GF-D8 (cell line): Measurements from ENCODE around the gene WDFY3.

Experiments
- DNase-seq: peaks from one replicate; lab custom pipeline; 2025; lab: John Stamatoyannopoulos, UW

WDFY3 gene, protein sequence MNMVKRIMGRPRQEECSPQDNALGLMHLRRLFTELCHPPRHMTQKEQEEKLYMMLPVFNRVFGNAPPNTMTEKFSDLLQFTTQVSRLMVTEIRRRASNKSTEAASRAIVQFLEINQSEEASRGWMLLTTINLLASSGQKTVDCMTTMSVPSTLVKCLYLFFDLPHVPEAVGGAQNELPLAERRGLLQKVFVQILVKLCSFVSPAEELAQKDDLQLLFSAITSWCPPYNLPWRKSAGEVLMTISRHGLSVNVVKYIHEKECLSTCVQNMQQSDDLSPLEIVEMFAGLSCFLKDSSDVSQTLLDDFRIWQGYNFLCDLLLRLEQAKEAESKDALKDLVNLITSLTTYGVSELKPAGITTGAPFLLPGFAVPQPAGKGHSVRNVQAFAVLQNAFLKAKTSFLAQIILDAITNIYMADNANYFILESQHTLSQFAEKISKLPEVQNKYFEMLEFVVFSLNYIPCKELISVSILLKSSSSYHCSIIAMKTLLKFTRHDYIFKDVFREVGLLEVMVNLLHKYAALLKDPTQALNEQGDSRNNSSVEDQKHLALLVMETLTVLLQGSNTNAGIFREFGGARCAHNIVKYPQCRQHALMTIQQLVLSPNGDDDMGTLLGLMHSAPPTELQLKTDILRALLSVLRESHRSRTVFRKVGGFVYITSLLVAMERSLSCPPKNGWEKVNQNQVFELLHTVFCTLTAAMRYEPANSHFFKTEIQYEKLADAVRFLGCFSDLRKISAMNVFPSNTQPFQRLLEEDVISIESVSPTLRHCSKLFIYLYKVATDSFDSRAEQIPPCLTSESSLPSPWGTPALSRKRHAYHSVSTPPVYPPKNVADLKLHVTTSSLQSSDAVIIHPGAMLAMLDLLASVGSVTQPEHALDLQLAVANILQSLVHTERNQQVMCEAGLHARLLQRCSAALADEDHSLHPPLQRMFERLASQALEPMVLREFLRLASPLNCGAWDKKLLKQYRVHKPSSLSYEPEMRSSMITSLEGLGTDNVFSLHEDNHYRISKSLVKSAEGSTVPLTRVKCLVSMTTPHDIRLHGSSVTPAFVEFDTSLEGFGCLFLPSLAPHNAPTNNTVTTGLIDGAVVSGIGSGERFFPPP (N-terminal part only)

GRCh38 chr4:84966382-84967242 is at the start of gene WDFY3:
Gene WDFY3 (minus strand): TSS chr4:84966690. CDS start chr4:84860591, 106,099 bp downstream.
- peak; percentile 89 for DNase-seq

- DNase-seq, result no peak
Observed at GRCh38 chr4:85005865-85006377, 39.4 kb upstream of the WDFY3 start.

- no peak for DNase-seq
Observed at GRCh38 chr4:85000343-85000742, 33.9 kb upstream of the WDFY3 start.

- DNase-seq, result no peak
Observed at GRCh38 chr4:84995386-84995785, 28.9 kb upstream of the WDFY3 start.

DNA sequence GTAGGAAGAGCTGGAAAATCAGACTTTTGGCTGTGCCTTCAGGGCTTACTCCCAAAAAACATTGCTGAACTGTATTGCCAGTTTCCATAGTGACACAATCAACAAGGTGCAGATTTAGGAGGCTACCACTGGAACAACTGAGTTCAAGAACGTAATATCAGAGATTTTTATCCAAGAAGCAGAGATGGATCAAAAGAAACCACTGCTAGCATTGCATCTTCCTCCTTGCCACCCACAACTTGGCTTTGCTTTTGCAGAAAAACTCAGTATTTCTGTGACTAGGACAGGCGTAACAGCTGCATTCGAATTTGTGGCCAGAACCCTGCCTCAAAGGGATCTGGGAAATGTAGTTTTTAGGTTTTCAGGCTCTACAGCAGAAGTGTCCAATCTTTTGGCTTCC is 27.8 kb upstream of the WDFY3 start:
- DNase-seq, result no peak

DNA sequence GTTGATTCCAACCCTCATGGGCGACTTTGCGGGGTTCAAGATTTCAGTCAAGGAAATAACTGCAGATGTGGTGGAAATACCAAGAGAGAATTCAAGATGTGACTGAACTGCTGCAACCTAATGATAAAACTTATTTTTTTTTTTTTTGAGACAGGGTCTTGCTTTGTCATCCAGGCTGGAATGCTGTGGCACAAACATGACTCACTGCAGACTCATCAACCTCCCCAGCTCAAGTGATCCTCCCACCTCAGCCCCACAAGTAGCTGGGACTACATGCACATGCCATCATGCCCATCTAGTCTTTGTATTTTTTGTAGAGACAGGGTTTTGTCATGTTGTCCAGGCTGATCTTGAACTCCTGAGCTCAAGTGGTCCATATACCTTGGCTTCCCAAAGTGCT is 19.5 kb upstream of the WDFY3 start:
- DNase-seq, result no peak

DNA sequence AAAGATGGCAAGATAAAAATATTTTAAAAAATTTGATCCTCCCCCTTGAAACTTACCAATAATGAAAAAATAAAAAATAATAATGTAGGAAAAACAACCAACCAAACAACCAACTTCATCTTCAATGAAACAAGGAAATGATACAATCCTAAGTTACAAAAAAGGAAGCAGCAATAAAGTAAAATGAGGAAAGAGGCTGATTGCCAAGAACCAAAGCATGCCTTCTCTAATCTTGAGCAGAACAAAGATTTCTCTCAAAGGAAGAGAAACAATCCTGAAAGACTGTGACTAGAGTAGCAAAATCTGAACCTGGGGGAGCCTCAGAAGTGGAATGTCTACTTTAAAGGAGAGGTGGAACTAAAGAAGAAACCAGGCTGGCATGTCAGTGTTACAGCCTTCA is 10.9 kb upstream of the WDFY3 start:
- no peak for DNase-seq

DNA sequence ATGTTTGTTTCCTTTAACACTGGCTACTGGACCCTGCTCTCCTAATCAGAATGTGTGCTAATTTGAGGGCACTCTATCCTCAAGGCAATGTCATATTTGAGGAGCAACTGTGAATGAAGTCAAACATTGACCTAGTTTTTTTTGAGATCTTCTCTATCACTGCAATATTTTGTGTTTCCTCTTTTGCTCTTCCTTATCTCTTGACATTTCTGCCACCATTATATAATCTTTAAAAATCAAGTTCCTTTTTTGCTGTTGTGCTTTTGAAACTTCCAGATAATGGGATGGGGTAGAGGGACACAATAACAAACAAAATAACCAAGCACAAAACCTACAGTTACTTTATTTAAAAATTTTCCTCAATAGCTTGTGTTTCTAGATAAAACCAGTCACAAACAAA is 7.4 kb upstream of the WDFY3 start:
- DNase-seq, result peak; percentile 23

DNA sequence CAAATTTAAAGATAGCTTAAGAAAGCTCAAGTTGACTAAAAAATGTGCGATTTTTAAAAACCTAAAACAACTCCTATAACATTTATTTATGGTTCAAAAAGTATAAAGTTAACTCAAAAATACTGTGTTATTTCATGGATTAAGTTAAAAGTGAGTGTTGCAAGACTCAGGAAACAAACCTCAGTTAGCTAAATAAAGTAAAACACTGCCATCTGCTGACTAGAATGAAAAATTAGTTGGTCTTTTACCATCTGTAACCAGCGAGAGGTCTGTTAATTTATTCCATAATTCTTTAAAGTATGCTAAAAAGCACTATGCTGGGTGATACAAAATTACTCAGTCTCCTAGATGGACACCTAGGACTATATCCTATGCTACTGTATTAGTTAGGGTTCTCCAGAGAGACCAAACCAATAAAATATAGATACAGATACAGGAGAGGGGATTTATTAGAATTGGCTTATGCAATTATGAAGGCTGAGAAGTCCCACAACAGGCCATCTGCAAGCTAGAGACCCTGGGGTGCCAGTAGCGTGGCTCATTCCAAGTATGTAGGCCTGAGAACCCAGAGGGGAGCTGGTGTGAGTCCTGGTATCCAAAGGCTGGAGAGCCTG is 4.9 kb upstream of the WDFY3 start:
- DNase-seq, result no peak

GRCh38 chr4:84968925-84969324 is 2.4 kb upstream of the WDFY3 start:
- DNase-seq, result no peak

GRCh38 chr4:84967243-84967690 is 777 bp upstream of the WDFY3 start:
- no peak for DNase-seq

DNA sequence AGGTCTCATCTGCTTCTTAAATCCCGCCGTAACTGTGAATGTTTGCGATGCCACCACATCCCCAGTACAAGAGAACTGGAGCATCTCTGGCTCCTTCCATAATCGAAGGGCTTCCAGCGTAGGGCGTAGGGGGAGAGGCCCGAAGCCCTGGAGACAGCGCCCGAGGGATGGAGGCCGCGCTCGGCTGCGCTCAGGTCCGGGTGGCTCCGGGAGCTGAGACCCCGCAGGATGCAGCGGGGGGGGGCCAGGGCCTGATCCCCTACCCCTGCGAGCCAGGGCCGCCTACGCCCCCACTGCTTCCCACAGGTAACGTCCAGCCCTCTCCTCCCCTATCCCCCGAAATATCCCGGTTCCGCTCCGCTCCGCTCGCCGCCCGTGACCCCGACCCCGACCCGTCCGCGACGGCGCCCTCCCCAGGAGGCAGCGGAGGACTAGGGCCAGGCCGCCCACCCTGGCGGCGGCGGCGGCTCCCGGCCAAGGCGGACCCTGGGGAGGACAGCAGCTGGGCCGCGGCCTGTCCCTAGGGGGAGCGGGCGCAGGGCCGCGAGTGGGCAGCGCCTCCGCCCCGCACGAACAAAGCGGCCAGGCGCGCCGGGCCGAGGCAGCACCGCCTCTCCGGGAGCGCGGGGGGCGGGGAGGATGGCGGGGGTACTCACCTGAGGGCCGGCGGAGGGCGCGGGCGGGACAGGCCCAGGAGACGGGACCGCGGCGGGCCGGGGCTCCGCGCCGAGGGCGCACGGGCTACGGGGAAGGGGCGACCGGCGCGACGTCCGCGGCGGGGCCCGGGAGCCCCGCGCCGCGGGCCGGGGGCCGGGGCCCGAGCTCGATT is 723 bp downstream of the WDFY3 start:
- DNase-seq, result no peak

DNA sequence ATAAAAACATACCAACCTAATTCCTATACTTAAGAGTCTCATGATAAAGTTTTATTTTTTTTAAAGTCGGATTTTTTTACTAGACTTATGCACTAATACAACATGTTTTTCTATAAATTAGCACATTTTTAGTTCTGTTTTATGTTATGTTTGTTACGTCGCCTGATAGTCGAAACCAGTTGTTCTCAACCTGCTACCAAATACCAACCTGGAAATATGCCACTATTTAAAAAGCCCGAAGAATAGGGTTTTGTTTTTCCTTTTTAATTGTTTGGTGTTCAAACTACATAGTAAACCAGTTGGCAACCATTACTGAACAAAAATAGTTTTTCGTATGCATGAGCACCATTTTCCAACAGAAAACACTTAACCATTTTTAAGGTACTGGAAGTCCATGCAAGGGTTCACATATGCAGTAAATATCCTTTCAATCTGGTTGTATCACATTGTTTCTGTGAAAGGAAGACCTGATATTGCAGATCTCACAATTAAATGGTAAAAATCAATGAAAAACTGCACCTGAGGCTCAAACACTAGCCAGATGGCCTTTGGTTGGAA is 1.4 kb downstream of the WDFY3 start:
- no peak for DNase-seq

DNA sequence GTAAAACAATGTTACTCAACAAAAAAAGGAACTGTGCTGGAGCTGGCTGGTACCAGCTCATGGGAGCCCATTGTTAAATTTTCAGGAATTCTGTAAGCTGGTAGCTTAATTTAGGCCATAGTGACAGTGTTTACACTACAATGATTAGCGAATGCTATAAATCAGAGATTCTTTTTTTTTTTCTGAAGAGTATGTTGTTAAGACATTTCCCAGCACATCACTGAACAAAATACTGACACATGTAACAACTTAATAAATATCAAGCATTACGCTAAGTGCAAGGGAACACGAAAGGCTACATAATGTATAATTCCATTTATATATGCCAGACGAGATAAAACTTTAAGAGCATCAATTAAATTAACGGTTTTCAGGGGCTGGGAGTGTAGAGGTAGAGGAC is 4.4 kb downstream of the WDFY3 start:
- DNase-seq, result no peak

GRCh38 chr4:84958434-84958833 is 8.1 kb downstream of the WDFY3 start:
- no peak for DNase-seq

GRCh38 chr4:84957514-84958420 is 8.7 kb downstream of the WDFY3 start:
- no peak for DNase-seq

DNA sequence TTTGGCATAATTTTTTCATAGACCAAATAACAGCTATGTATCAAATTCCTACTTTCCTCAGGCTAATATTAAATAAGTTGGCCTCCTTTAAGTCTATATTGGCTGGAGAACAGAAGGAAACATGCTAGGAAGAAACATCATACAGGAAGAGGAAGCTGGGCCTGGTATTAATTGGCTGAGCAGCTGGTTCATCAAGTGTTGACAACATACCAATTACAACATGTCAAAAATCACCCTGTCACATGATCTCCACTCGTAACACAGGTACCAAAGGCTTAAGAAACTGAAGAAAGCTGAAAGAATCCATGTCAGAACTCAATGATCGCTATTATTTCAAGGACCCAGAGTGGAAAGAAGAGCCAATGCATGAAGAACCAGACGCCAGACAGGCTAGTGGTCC is 10.5 kb downstream of the WDFY3 start:
- no peak for DNase-seq

GRCh38 chr4:84954982-84955567 is 11.4 kb downstream of the WDFY3 start:
- no peak for DNase-seq
